Thyroid gland (tissue), 4 donors: ENCODE results near the gene TNFSF9.

Experiments
- CTCF ChIP-seq, 6 experiments: fragments of 200-600 bp in 3 of 6; fragments of 450-650 bp in 3 of 6; sonication (generic) in 3 of 6; IDR thresholded peaks; one replicate each; pipeline ENCODE4 v1.5.1; 2016 to 2019; ENCODE audit warnings: antibody characterized with exemption in 6 of 6, mild to moderate bottlenecking in 2 of 6, inconsistent platforms in 1 of 6, moderate library complexity in 1 of 6
- POLR2A ChIP-seq, 2 donors: fragments of 450-650 bp; IDR thresholded peaks; one replicate each; pipeline ENCODE4 v1.6.1; 2017; ENCODE audit warnings: antibody characterized with exemption in 2 of 2, mild to moderate bottlenecking in 2 of 2, moderate library complexity in 1 of 2

- no peak for TF ChIP-seq POLR2A (IDR thresholded peaks at IDR 0.05)
- no peak for TF ChIP-seq CTCF (IDR thresholded peaks at IDR 0.05)
Observed at GRCh38 chr19:6484230-6484629, 46.6 kb upstream of the TNFSF9 start.
